ENCODE measurements around the gene CHIC2.

CHIC2 gene

GRCh38 chr4:53986062-53986461 is 78.3 kb downstream of the CHIC2 start:
- TF ChIP-seq CTCF (IDR thresholded peaks at IDR 0.05; ENCODE audit: low read depth, low read length), result no peak
- no peak for DNase-seq (ENCODE audit: low read depth, low spot score)

GRCh38 chr4:53981567-53981966 is 82.8 kb downstream of the CHIC2 start:
- TF ChIP-seq CTCF (IDR thresholded peaks at IDR 0.05; ENCODE audit: low read depth, low read length), result no peak
- no peak for DNase-seq (ENCODE audit: low read depth, low spot score)

More at GRCh38 chr4:53986062-53986461, 78.3 kb downstream of the CHIC2 start:
- in situ Hi-C loops (cut with HindIII; ENCODE audit: low sequenced_read_pairs), result no loop called here
- H3K4me3 ChIP-seq (ENCODE audit: low read depth, low read length), result no peak overlapping the region

GRCh38 chr4:53981066-53981465 is 83.3 kb downstream of the CHIC2 start:
- no peak for DNase-seq (ENCODE audit: low read depth, low spot score)
- no peak for TF ChIP-seq CTCF (IDR thresholded peaks at IDR 0.05; ENCODE audit: low read depth, low read length)
- in situ Hi-C loops (cut with HindIII; ENCODE audit: low sequenced_read_pairs), result no loop called here
- H3K4me3 ChIP-seq (ENCODE audit: low read depth, low read length), result no peak overlapping the region

More at GRCh38 chr4:53981567-53981966, 82.8 kb downstream of the CHIC2 start:
- in situ Hi-C loops (cut with HindIII; ENCODE audit: low sequenced_read_pairs), result no loop called here
- H3K4me3 ChIP-seq (ENCODE audit: low read depth, low read length), result no peak overlapping the region

- H3K4me3 ChIP-seq (ENCODE audit: low read depth, low read length), result no peak overlapping the region
- in situ Hi-C loops (cut with HindIII; ENCODE audit: low sequenced_read_pairs), result no loop called here
- DNase-seq (ENCODE audit: low read depth, low spot score), result no peak
- TF ChIP-seq CTCF (IDR thresholded peaks at IDR 0.05; ENCODE audit: low read depth, low read length), result no peak
Observed at GRCh38 chr4:53974561-53974960, 89.8 kb downstream of the CHIC2 start.

GRCh38 chr4:53967986-53968385 is 96.4 kb downstream of the CHIC2 start:
- in situ Hi-C loops (cut with HindIII; ENCODE audit: low sequenced_read_pairs), result no loop called here
- H3K4me3 ChIP-seq (ENCODE audit: low read depth, low read length), result no peak overlapping the region
- DNase-seq (ENCODE audit: low read depth, low spot score), result no peak
- TF ChIP-seq CTCF (IDR thresholded peaks at IDR 0.05; ENCODE audit: low read depth, low read length), result no peak

- no peak overlapping the region for H3K4me3 ChIP-seq (ENCODE audit: low read depth, low read length)
- DNase-seq (ENCODE audit: low read depth, low spot score), result no peak
- in situ Hi-C loops (cut with HindIII; ENCODE audit: low sequenced_read_pairs), result no loop called here
- TF ChIP-seq CTCF (IDR thresholded peaks at IDR 0.05; ENCODE audit: low read depth, low read length), result no peak
Observed at GRCh38 chr4:53963781-53964180, 100.6 kb downstream of the CHIC2 start.

- no peak for TF ChIP-seq CTCF (IDR thresholded peaks at IDR 0.05; ENCODE audit: low read depth, low read length)
- DNase-seq (ENCODE audit: low read depth, low spot score), result no peak
- no peak overlapping the region for H3K4me3 ChIP-seq (ENCODE audit: low read depth, low read length)
- in situ Hi-C loops (cut with HindIII; ENCODE audit: low sequenced_read_pairs), result no loop called here
Observed at GRCh38 chr4:53963336-53963735, 101.1 kb downstream of the CHIC2 start.
